Mesothelial cell of epicardium (in vitro differentiated cells): ENCODE results near the gene ASB9. TPM values are rescaled to one million over a fixed set of nuclear protein-coding genes. Genes with fewer than 3 reads are reported as not detected.
"Not testable (repeated sequence)": the region's sequence is repeated elsewhere in the genome, so short reads cannot be mapped to it uniquely, and the experiment has no call there.

Source experiments
- DNase-seq, 2 experiments: peaks; one replicate each; pipeline ENCODE4 v3.0.0; 2021; ENCODE audit warnings: low spot score in 2 of 2; ENCODE audit not compliant: unreplicated experiment in 2 of 2
- H3K27ac Mint-ChIP-seq: 2 replicates; pipeline ENCODE4 v1.8.0; 2021; ENCODE audit warnings: mixed read lengths
- H3K27me3 Mint-ChIP-seq: 2 replicates; pipeline ENCODE4 v1.8.0; 2021; ENCODE audit warnings: low read depth, mixed read lengths
- H3K36me3 Mint-ChIP-seq: 2 replicates; pipeline ENCODE4 v1.8.0; 2021; ENCODE audit warnings: mixed read lengths
- H3K4me1 Mint-ChIP-seq: 2 replicates; pipeline ENCODE4 v1.8.0; 2021; ENCODE audit warnings: mixed read lengths
- H3K4me3 Mint-ChIP-seq: 2 replicates; pipeline ENCODE4 v1.8.0; 2021; ENCODE audit warnings: mild to moderate bottlenecking, moderate library complexity, mixed read lengths
- H3K9me3 Mint-ChIP-seq: 2 replicates; pipeline ENCODE4 v1.8.0; 2021; ENCODE audit warnings: mixed read lengths
- CTCF ChIP-seq: fragments of 200-600 bp; sonication (generic); IDR thresholded peaks from one replicate; pipeline ENCODE4 v1.5.0; 2021; ENCODE audit warnings: antibody characterized with exemption; ENCODE audit not compliant: unreplicated experiment
- total RNA-seq: library from RNA; stranded (reverse); gene quantifications from 3 replicates; pipeline ENCODE4 v1.2.1, GENCODE V29; 2021

The ASB9 gene
- total RNA-seq, 1 donor from 2014 or later, result 1.3 TPM

- Mint-ChIP-seq H3K4me1 (no peaks in the 10 kb centered on the region), H3K9me3 (peaks cover 6% of the 10 kb centered on the region), H3K36me3 (no peaks in the 10 kb centered on the region), H3K4me3 (no peak overlapping the region), H3K27me3 (no peaks in the 10 kb centered on the region), H3K27ac (no peak overlapping the region)
- no peak for DNase-seq
- no peak for TF ChIP-seq CTCF
Observed at GRCh38 chrX:15310117-15310516, 40.2 kb upstream of the ASB9 start.

- not testable (repeated sequence) for DNase-seq, H3K27me3 Mint-ChIP-seq, H3K4me3 Mint-ChIP-seq, H3K36me3 Mint-ChIP-seq, H3K4me1 Mint-ChIP-seq, H3K27ac Mint-ChIP-seq, H3K9me3 Mint-ChIP-seq
Observed at GRCh38 chrX:15305899-15306298, 36.0 kb upstream of the ASB9 start.

DNA sequence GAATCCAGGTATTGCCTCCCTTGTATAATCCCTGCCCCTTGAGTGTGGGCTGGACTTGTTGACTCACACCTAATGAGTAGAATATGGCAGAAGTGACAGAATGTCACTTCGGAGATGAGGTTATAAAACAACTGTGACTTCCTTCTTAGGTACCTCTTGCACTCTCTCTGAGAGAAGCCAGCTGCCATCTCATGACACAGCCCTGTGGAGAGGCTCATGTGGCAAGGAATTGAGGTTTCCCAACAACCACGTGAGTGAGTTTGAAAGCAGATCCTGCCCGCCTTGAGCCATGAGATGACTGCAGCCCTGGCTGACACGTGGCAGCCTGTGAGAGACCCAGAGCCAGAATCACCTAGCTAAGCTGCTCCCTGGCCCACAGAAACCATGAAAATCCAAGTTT is 32.0 kb upstream of the ASB9 start:
- Mint-ChIP-seq H3K9me3 (peaks cover 3% of the 10 kb centered on the region), H3K4me1 (peaks cover 11% of the 10 kb centered on the region), H3K27ac (no peak overlapping the region), H3K4me3 (no peak overlapping the region), H3K36me3 (no peaks in the 10 kb centered on the region), H3K27me3 (no peaks in the 10 kb centered on the region)
- TF ChIP-seq CTCF, result no peak
- DNase-seq, result no peak

DNA sequence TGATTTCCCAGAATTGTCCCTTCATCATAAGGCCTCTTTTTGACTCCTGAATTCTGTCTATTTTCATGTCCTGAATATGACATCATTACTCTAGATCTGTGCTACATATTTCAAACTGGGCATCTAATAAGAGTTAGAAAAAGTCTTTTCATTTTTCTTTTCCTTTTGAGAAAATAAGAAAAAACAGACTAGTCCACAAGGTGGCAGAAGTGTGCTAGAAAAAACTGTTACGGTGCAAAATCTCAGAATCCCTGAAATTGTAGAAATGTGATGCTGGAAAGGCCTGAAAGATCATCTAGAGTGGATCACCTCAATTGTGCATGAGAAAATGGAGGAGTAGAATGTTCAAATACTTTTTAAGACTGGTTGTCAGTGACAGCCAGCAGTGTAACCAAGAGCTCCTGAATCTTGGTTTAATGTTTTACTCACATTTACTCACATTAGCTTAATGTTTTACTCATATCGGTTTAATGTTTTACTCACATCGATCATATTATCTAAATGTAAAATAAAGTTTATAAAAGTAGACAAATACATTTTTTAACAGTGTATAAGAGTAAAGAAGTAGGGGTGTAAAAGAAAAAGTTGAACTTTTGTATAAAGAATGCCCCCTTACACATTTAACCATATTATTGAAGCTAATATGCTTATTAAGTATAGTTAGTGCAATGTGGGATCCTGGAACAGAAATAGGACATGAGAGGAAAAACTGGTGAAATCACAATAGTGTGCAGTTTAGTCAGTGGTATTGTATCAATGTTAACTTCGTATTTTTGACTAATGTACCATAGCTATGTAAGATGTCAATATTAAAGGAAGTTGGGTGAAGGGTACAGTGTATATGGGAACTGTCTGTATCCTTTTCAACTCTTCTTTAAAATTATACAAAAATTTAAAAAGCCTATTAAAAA is 30.3 kb upstream of the ASB9 start:
- Mint-ChIP-seq H3K9me3 (peaks cover 3% of the 10 kb centered on the region), H3K27ac (peak overlapping the region; percentile 45), H3K4me3 (no peak overlapping the region), H3K36me3 (no peaks in the 10 kb centered on the region), H3K27me3 (no peaks in the 10 kb centered on the region), H3K4me1 (peaks cover 11% of the 10 kb centered on the region)
- peak; percentile 68 for TF ChIP-seq CTCF
- no peak for DNase-seq

DNA sequence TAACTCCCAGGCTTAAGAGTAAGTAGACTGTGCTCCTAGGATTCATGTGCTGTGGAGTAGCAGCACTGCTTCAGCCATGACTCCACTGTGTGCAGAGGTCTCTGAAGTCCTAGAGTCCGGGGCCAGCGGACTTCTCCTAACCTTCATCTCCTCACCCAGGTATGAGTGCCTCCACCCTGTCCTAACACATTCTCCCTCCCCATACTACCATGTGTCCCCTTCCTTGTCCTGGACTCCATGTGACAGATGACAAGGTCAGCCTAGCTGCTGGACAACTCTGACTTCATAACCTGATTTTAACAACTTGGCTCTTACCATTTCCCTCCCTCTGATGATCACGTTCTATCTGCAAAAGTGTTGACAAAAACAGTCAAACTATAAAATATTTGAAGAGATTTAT is 28.9 kb upstream of the ASB9 start:
- no peak overlapping the region for H3K4me3 Mint-ChIP-seq
- peaks cover 11% of the 10 kb centered on the region for H3K4me1 Mint-ChIP-seq
- TF ChIP-seq CTCF, result no peak
- peak overlapping the region; percentile 19 for H3K27ac Mint-ChIP-seq
- H3K27me3 Mint-ChIP-seq, result no peaks in the 10 kb centered on the region
- H3K36me3 Mint-ChIP-seq, result no peaks in the 10 kb centered on the region
- H3K9me3 Mint-ChIP-seq, result peaks cover 3% of the 10 kb centered on the region
- no peak for DNase-seq

GRCh38 chrX:15298201-15298600 is 28.3 kb upstream of the ASB9 start:
- peaks cover 11% of the 10 kb centered on the region for H3K4me1 Mint-ChIP-seq
- no peak for DNase-seq
- peaks cover 7% of the 10 kb centered on the region for H3K9me3 Mint-ChIP-seq
- no peak for TF ChIP-seq CTCF
- no peak overlapping the region for H3K4me3 Mint-ChIP-seq
- H3K36me3 Mint-ChIP-seq, result no peaks in the 10 kb centered on the region
- H3K27me3 Mint-ChIP-seq, result no peaks in the 10 kb centered on the region
- no peak overlapping the region for H3K27ac Mint-ChIP-seq
